GM10847 (cell line): Measurements from ENCODE around the gene LAMA1.

Experiments used
- POLR2A ChIP-seq: IDR thresholded peaks from 2 replicates; pipeline ENCODE4 v1.6.1; 2011; ENCODE audit not compliant: insufficient read length; ENCODE audit errors: extremely low read depth

LAMA1 gene

GRCh38 chr18:6956999-6957398, 160.6 kb downstream of the LAMA1 start:
- TF ChIP-seq POLR2A = no peak

GRCh38 chr18:6956495-6956894, 161.1 kb downstream of the LAMA1 start:
- TF ChIP-seq POLR2A = no peak

DNA sequence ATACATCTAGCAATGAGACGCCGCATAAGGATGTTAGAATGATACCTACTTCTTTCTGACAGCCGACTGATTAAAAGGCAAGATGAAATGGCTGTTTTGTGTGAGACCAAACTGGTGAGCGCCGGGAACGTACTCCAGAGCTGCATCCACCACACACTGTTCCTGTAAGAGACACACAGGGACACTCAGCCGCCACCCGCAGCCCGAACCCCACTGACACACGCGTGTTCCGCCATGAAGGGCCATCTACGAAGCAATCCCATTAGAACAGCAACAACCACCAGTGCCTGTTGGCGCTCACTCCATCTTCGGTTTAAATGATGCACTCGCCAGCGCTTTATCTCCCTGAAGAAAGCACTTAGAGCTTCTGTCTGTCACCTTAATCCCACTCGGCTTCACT, 162.3 kb downstream of the LAMA1 start:
- no peak for TF ChIP-seq POLR2A

GRCh38 chr18:6954501-6954900, 163.1 kb downstream of the LAMA1 start:
- no peak for TF ChIP-seq POLR2A

- TF ChIP-seq POLR2A = no peak
Measured at GRCh38 chr18:6951336-6952090, 166.1 kb downstream of the LAMA1 start.

- no peak for TF ChIP-seq POLR2A
Measured at GRCh38 chr18:6950641-6951040, 167.0 kb downstream of the LAMA1 start.

DNA sequence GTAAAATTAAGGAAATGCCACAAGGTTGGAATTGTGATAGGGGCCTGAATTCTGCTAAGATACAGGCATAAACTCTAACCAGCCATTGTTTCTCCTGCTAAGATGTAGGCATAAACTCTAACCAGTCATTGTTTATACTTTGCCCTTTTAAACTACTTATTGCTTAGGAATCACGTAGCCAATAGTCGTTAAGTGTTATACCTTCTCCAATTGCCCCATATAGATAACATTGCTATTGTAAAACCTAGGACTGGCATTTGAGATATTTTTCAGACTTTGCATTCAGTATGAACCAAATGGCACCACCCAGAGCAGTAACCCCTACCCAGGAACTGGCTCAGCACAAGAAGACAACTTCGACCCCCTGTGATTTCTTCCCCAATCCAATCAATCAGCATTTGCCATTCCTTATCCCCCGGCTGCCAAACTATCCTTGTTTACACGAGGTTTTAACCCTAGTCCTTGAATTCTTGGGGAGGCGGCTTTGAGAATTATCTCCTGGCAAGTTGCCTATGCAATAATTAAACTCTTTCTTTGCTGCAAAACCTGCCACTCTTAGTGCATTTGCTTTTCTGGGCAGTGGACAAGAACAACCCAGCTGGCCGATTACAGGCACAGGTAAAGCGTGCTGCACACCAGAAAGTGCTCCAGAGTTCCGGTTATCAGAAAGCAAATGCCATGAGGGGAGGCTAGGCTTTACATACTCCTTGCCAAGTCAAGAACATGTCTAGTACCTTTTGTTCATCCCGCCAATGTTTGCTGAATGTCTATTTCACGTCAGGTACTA, 167.6 kb downstream of the LAMA1 start:
- no peak for TF ChIP-seq POLR2A

DNA sequence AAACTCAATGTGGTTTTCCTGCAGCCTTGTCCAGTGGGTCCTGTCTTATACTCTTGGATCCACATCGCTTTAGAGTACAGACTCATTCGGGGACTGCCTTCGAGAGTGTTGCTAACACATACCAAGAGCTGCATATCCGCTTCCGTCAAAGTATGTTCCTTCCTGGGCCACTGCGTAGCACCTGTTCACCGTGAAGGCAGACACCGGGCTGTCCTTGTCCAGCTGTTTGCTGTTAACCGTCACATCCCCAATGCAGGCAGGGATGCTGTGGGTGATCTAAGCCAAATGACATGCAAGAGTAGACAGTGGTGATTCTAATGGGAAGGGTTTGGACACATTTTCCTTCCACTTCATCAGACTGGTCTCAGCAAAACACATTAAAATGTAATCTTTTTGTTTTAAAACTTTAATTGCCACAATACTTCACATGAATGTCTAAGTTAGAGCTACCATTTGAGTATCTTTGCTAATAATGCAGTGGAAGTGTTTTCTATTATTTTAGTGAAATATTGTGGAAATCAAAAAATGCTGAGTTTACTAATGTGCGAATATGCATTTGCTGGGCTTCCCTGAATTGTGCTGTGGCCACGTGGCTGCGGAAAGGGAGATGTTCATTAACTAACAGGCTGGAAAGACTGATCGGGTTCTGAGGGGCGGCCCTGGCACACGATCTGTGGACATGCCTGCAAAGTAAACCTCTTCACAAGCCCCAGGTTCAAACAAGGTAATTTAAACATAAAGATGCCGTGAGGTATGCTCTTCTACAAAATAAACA, 169.1 kb downstream of the LAMA1 start:
- TF ChIP-seq POLR2A = no peak

- TF ChIP-seq POLR2A = no peak
Measured at GRCh38 chr18:6947338-6948030, 170.1 kb downstream of the LAMA1 start.

GRCh38 chr18:6943143-6943542, 174.5 kb downstream of the LAMA1 start:
- no peak for TF ChIP-seq POLR2A

- TF ChIP-seq POLR2A = no peak
Measured at GRCh38 chr18:6942742-6943141, 174.9 kb downstream of the LAMA1 start.

DNA sequence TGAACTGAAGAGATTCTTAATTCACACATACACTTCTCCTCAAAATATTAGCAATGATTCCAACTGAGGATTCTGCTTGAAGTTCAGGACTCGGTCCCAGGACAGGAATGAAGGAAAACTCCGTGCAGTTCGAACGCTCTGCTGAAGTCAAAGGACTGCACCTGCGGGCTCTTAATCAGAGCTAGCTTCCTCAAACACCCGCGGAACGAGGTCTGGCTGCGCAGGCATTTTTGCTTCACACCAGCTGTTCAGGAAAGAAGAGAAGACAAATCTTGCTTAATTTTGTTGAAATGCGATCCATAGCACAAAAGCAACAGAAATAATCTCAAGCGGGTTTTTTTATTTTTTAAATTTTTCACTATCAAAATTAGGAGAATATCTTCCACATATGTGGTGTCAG, 175.6 kb downstream of the LAMA1 start:
- no peak for TF ChIP-seq POLR2A

- TF ChIP-seq POLR2A = no peak
Measured at GRCh38 chr18:6940451-6940850, 177.1 kb downstream of the LAMA1 start.

- no peak for TF ChIP-seq POLR2A
Measured at GRCh38 chr18:6939972-6940371, 177.6 kb downstream of the LAMA1 start.

DNA sequence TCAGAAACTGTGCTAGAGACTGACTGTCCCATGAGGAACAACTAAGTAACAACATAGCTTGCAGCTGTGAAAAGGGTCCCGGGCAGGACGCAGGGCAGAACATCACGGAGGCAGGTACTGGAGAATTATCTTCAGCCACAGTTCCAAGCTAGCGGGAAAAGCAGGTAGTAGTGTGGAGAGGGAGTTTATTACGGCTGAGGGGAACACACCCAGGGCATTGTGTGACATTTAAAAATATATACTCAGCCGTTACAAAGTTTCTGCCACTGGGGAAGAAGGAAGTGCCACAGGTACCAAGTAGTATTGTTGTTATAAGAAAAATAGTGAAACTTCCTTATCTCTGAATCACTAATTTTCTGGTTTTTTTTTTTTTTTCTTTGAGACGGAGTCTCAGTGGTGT, 179.6 kb downstream of the LAMA1 start:
- TF ChIP-seq POLR2A = no peak
